GM21381 (cell line): ENCODE data around the gene EVA1C.
"Not testable (repeated sequence)": the region's sequence is repeated elsewhere in the genome, so short reads cannot be mapped to it uniquely, and the experiment has no call there.

Experiments
- ATAC-seq: cut with Tn5 transposase; IDR thresholded peaks from one replicate; pipeline ENCODE4 v1.9.1; 2021; ENCODE audit warnings: mild to moderate bottlenecking, moderate library complexity; ENCODE audit not compliant: unreplicated experiment

EVA1C gene

DNA sequence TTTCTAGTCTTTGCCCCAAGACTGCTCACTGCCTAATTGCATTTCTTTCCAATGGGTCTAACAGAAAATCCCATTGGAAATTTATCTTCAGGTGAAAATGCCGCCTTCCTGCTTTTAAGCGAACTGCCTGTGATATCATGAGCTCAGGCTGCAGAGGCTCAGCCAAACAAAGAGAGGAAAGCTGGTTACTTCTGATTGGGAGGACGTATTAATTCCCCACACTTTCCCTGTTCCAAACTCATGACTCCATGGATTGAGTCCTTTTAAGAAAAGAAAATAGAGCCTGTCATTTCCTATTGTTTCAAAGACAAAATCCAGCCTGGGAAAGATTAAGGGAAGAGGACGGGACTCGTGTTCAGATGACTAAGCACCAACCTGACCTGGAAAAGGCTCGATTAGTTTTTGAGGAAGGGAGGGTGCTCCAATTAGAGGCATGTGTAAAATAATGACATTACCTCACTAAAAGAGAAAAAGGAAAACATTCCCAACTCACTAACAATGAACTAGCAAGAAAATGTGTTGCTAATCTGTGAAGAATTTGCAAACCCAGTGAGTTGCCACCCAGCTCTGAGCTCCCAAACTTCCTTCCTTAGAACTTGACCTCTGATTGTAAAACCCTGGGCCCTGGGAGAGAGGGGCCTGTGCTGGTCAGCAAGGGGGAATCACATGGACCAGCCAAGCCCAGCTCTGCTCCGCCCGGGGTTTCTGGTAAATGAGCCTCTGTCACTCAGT is 111.6 kb downstream of the EVA1C start:
- no peak for ATAC-seq

DNA sequence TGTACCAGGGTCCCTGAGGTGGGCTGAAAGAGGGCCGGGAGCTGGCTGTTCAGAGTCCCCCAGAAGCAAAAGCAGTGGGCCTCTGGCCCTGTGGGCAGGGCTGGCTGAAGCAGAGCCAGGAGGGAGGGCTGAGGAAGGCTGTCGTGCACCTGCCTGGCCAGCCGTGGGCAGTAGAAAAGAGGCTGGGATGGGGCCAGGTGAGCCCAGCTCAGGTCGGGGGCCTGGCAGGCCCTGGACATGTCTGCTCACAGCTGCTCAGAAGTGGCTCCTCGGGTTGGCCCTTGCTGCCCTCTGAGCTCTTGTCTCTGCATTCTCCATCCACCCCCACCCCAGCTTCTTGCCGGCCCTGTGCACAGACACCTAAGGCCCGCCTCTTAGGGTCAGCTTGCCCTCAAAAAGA is 112.8 kb downstream of the EVA1C start:
- no peak for ATAC-seq

GRCh38 chr21:32529679-32530078 is 117.2 kb downstream of the EVA1C start:
- no peak for ATAC-seq

DNA sequence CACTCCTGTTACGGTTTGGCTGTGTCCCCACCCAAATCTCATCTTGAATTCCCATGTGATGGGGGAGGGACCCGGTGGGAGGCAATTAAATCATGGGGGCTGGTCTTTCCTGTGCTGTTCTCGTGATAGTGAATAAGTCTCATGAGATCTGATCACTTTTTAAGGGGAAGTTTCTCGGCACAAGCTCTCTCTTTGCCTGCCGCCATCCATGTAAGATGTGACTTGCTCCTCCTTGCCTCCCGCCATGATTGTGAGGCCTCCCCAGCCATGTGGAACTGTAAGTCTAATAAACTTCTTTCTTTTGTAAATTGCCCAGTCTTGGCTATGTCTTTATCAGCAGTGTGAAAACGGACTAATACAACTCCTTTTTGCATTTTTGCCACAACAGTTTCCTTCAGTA is 118.3 kb downstream of the EVA1C start:
- ATAC-seq = not testable (repeated sequence)

DNA sequence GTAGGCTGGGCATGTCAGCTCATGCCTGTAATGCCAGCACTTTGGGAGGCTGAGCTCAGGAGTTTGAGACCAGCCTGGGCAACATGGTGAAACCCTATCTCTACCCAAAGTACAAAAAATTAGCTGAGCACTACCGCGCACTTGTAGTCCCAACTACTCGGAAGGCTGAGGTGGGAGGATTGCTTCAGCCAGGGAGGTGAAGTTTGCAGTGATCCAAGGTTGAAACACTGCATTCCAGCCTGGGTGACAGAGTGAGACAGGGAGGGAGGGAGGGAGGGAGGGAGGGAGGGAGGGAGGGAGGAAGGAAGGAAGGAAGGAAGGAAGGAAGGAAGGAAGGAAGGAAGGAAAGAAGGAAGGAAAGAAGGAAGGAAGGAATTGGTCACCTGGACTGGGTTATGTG is 119.1 kb downstream of the EVA1C start:
- not testable (repeated sequence) for ATAC-seq

DNA sequence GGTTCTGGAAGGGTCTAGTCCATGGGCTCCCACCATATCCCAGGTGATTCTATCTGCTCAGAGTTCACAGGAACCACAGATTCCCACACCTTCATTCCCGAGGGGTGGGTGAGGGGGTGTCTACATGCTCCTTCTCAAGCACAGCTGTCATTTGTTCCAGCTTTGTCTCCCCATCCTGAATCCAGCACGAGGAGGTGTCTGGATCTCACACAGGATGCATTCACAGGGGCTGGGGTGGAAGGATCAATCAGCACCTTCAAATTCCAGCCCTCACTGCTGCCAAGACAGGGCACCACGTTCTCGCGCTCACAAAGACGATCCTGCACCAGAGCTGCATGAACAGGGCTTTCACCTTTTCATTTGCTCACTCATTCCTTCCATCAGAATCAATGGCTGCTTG is 120.1 kb downstream of the EVA1C start:
- no peak for ATAC-seq

DNA sequence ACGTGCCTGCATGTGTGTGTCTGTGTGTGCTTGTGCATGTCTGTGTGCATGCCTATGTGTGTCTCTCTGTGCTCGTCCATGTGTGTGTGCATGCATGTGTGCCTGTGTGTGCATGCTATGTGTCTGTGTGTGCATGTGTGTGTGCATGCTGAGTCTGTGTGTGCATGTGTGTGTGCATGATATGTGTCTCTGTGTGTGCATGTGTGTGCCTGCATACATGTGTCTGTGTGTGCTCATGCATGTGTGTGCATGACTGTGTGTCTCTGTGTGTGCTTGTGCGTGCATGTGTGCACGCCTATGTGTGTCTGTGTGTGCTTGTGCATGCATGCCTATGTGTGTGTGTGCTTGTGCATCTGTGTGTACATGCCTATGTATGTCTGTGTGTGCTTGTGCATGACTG is 120.5 kb downstream of the EVA1C start:
- ATAC-seq = no peak

DNA sequence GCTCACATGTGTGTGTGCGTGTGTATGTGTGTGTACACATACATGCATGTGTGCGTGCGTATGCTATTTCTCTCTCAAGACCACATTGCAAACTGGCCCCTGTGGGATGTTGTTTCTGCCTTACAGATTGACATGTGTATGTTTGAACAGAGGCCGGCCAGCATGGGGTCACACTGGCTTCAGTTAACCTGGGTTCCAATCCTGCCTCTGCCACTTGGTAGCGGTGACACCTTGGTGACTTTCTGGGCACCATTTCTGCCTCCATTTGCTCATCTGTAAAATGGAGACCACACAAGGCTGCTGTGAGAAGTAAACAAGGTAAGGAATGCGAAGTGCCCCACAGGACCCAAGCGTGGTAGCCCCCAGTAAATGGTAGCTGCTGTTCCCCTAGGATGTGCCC is 121.1 kb downstream of the EVA1C start:
- no peak for ATAC-seq

GRCh38 chr21:32534113-32534512 is 121.6 kb downstream of the EVA1C start:
- no peak for ATAC-seq

GRCh38 chr21:32535612-32536011 is 123.1 kb downstream of the EVA1C start:
- ATAC-seq = no peak

DNA sequence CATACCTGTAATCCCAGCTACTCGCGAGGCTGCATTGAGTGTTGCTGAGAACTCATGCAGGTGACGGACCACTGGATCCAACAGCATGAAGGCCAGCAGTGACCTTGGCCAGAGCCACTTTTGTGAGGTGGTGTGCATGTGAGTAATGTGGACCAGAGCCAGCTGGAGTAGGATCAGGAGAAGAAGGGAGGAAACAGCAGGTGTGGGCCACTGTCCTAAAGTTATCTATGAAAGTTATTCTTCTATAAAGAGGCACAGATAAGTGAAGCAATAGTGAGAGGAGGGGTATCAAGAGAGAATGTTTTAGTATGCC is 125.0 kb downstream of the EVA1C start:
- ATAC-seq = no peak

DNA sequence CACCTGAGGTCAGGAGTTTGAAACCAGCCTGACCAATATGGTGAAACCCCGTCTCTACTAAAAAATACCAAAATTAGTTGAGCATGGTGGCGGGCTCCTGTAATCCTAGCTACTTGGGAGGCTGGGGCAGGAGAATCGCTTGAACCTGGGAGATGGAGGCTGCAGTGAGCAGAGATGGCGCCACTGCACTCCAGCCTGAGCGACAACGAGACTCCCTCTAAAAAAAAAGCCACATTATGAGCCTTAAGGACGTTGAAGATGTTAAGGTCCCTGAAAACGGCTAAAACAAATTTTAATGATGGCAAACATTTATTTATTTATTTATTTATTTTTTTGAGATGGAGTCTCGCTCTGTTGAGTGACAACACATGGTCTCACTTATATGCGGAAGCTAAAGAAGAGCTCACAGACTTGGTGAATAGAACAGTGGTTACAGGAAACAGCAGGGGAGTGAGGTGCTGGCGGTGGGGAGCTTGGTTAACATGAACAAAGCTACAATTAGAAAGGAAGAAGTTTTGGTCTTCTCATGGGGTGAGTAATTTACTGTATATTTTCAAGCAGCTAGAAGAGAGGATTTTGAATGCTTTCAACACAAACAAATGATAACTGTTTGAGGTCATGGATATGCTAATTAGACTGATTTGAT is 125.8 kb downstream of the EVA1C start:
- ATAC-seq = no peak

DNA sequence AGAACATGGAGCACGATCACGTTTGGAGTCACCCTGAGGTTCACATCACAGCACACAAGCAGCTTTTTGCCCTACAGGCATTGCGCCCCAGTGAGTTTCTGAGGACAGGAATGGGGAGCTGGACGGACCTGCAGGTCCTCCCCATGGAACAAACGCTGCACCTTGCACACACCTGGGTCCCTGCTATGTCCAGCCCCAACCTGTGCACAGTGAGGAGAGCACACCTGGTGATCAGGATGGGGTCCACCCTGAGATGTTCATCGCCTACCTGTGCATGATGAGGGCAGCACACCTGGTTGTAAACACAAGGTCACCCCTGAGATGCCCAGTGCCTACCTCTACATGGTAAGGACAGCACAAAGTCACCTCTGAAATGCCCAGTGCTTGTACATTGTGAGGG is 126.9 kb downstream of the EVA1C start:
- no peak for ATAC-seq

GRCh38 chr21:32543056-32543455 is 130.6 kb downstream of the EVA1C start:
- not testable (repeated sequence) for ATAC-seq

- no peak for ATAC-seq
These were observed 131.5 kb downstream of the EVA1C start for GRCh38 chr21:32543975-32544374.

DNA sequence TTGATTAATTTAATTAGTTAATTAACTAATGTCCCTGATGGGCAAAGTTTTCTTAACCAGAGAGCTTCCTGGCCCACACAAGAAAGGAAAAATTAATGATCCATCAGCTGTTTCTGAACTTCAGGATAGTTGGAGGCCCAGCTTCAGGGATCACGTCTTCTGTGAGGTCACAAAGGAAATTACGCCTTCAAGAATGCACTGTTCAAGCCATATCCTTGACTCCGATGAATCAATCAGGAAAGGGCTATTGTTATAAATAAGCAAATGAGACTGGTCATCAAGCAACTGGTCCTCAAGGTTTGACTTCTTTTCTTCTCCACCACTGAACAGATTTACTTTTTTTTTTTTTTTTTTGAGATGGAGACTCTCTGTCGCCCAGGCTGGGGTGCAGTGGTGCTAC is 132.2 kb downstream of the EVA1C start:
- no peak for ATAC-seq

- no peak for ATAC-seq
These were observed 133.5 kb downstream of the EVA1C start for GRCh38 chr21:32545948-32546441.

GRCh38 chr21:32547018-32547417 is 134.5 kb downstream of the EVA1C start:
- ATAC-seq = no peak

DNA sequence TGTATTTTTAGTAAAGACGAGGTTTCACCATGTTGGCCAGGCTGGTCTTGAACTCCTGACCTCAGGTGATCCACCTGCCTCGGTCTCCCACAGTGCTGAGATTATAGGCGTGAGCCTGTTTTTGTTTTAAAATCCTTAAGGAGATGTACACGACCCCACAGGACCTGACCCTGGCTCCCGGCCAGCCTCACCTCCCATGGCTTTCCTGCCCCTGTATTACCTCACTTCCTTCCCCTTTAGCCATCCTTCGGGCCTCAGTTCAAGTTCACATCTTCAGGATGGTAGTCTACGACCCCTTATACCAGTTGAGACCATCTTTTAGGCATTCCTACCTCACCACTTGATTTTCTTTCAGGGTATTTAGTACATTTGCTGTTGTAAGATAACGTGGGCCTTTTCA is 136.5 kb downstream of the EVA1C start:
- no peak for ATAC-seq

- ATAC-seq = no peak
These were observed 136.9 kb downstream of the EVA1C start for GRCh38 chr21:32549440-32549839.

- no peak for ATAC-seq
These were observed 137.4 kb downstream of the EVA1C start for GRCh38 chr21:32549886-32550285.

DNA sequence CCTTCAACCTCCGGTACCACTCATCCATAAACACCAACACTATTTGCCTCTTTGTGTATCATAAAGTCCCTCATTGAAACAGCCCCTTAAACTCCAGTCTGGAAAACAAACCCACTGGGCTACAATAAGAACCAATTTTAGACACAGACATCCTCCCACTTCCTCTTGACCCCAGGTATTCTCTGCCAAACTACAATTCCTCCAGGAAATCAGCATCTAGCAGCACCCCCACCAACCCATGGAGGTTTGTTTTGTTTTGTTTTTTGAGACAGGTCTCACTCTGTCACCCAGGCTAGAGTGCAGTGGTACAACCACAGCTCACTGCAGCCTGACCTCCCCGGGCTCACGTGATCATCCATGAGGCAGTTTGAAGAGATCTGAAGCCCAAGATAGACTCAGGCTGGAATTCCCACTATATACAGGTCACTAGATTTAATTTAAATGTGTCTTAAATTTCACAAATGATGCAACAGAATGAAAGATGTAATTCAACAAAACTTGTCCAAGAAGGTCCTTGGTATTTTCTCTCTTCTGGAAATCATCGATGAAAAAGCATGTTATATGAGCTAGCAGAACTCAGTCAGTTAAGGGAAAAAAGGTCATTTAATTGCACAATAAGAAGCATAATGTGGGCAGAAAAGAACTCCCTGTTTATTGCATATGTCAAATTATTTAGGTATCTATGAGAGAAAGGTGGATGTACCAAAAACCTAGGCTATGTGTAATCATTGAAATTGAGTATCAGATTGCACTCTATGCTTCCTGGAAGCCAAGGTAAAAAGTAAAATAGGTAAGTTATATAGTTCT is 142.5 kb downstream of the EVA1C start:
- no peak for ATAC-seq
